ENCODE data around the gene EPHA10.

EPHA10 gene

DNA sequence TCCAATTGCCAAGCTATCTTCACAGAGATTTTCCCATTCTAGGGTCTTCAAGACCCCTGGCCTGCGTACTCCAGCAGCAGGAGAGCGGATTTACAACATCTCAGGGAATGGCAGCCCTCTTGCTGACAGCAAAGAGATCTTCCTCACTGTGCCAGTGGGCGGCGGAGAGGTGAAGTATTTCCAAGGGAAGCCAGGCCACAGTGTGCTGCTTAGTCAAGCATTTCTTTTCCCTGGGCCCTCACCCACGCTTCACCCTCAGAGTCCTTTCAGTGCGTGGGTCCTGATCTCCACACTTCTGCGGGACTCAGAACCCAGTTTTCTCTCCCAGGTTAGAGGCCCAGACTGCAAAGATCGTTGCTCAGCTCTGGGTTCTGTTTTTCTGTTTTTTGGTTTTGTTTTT is 59.5 kb downstream of the EPHA10 start:
- Histone ChIP-seq H3K4me2 (no peak overlapping the region), H3K4me1 (ENCODE audit: low read depth, poor library complexity, severe bottlenecking) (no peaks in the 10 kb centered on the region), H3K9ac (no peak overlapping the region), H3K27ac (no peak overlapping the region), H3K27me3 (ENCODE audit: insufficient read depth, low read depth) (no peaks in the 10 kb centered on the region), H3K79me2 (ENCODE audit: insufficient read depth, low read depth) (no peaks in the 10 kb centered on the region), H4K20me1 (ENCODE audit: insufficient read depth) (no peaks in the 10 kb centered on the region), H3K4me3 (IDR thresholded peaks at IDR 0.05; ENCODE audit: insufficient read depth, low read depth, low read length) (no peak overlapping the region), H3K36me3 (ENCODE audit: insufficient read depth) (peaks cover 19% of the 10 kb centered on the region; the same call in 1 of the 2 replicates), H2AFZ (ENCODE audit: low read depth) (no peak overlapping the region)
- TF ChIP-seq, protein P1, sequence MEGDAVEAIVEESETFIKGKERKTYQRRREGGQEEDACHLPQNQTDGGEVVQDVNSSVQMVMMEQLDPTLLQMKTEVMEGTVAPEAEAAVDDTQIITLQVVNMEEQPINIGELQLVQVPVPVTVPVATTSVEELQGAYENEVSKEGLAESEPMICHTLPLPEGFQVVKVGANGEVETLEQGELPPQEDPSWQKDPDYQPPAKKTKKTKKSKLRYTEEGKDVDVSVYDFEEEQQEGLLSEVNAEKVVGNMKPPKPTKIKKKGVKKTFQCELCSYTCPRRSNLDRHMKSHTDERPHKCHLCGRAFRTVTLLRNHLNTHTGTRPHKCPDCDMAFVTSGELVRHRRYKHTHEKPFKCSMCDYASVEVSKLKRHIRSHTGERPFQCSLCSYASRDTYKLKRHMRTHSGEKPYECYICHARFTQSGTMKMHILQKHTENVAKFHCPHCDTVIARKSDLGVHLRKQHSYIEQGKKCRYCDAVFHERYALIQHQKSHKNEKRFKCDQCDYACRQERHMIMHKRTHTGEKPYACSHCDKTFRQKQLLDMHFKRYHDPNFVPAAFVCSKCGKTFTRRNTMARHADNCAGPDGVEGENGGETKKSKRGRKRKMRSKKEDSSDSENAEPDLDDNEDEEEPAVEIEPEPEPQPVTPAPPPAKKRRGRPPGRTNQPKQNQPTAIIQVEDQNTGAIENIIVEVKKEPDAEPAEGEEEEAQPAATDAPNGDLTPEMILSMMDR (conservative IDR thresholded peaks at IDR 0.05; ENCODE audit: low read depth, low read length) = no peak

DNA sequence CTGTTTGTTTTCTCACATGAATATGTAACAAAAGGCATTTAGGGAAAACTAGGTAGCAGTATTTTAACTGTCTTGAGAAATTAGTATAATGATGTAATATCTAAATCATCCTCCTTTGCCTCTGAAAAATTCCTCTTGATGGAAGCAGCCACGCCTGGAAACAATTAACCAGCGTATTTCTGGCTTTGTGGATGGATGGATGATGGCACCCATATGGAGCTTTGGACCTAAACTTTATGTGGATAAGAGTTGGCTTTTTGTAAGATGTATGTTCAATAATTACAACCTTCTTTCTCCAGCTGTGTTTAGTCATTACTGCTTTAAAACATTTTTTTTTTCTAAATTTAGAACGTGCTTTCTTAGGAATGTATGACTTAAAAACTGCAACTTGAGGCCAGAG is 60.0 kb downstream of the EPHA10 start:
- Histone ChIP-seq H3K27me3 (ENCODE audit: insufficient read depth, low read depth) (no peaks in the 10 kb centered on the region), H3K27ac (no peak overlapping the region), H3K4me1 (ENCODE audit: low read depth, poor library complexity, severe bottlenecking) (no peaks in the 10 kb centered on the region), H3K36me3 (ENCODE audit: insufficient read depth) (peaks cover 19% of the 10 kb centered on the region; the same call in 1 of the 2 replicates), H2AFZ (ENCODE audit: low read depth) (no peak overlapping the region), H3K4me2 (no peak overlapping the region), H3K9ac (no peak overlapping the region), H3K79me2 (ENCODE audit: insufficient read depth, low read depth) (no peaks in the 10 kb centered on the region), H4K20me1 (ENCODE audit: insufficient read depth) (no peaks in the 10 kb centered on the region), H3K4me3 (IDR thresholded peaks at IDR 0.05; ENCODE audit: insufficient read depth, low read depth, low read length) (no peak overlapping the region)
- TF ChIP-seq, protein P1 (conservative IDR thresholded peaks at IDR 0.05; ENCODE audit: low read depth, low read length) = no peak

DNA sequence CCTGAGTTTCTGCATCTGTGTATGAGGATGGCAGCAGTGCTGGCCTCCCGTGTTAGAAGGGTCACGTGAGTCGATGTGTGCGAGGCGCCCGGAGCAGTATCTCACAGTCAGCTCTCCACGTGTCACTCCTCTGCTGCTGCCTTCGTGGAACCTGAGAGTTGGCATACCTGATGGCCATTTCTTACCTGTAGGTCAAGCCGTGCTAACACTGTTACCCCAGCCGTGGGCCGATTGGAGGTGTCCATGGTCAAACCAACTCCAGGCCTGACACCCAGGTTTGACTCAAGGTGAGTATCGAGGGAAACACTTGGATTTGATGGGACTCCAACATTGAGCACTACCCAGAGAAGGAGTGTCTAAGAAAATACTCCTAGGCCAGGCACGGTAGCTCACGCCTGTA is 61.9 kb downstream of the EPHA10 start:
- no peaks in the 10 kb centered on the region for H4K20me1 ChIP-seq (ENCODE audit: insufficient read depth)
- H3K27me3 ChIP-seq (ENCODE audit: insufficient read depth, low read depth) = no peaks in the 10 kb centered on the region
- H3K4me2 ChIP-seq = no peak overlapping the region
- H3K9ac ChIP-seq = no peak overlapping the region
- H3K79me2 ChIP-seq (ENCODE audit: insufficient read depth, low read depth) = no peaks in the 10 kb centered on the region
- H3K4me3 ChIP-seq (IDR thresholded peaks at IDR 0.05; ENCODE audit: insufficient read depth, low read depth, low read length) = no peak overlapping the region
- H2AFZ ChIP-seq (ENCODE audit: low read depth) = no peak overlapping the region
- peaks cover 25% of the 10 kb centered on the region; the same call in 1 of the 2 replicates for H3K36me3 ChIP-seq (ENCODE audit: insufficient read depth)
- peaks cover 4% of the 10 kb centered on the region for H3K4me1 ChIP-seq (ENCODE audit: low read depth, poor library complexity, severe bottlenecking)
- no peak overlapping the region for H3K27ac ChIP-seq
- TF ChIP-seq, protein P1 (conservative IDR thresholded peaks at IDR 0.05; ENCODE audit: low read depth, low read length) = no peak

DNA sequence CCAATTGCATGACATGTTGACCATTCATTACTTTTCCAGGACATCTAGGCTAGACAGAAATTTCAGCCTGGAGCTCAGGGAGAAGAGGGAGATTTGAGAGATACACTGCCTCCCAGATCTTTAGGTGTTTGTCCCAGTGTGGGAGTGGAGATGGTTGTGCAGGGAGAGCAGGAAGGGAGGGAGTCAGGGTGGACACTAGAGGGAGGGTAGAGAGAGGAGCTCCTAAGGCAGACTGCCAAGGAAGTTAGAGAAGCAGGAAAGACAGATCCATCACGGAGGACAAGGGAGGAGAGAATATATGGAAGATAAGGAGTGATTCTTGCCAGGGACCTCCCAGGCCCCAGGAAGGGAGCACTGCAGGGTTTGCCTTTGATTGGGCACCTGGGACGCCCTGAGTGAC is 63.9 kb downstream of the EPHA10 start:
- Histone ChIP-seq H3K4me2 (no peak overlapping the region), H3K9ac (no peak overlapping the region), H3K27ac (no peak overlapping the region), H3K36me3 (ENCODE audit: insufficient read depth) (peaks cover 20% of the 10 kb centered on the region; the same call in 1 of the 2 replicates), H3K4me3 (IDR thresholded peaks at IDR 0.05; ENCODE audit: insufficient read depth, low read depth, low read length) (no peak overlapping the region), H2AFZ (ENCODE audit: low read depth) (no peak overlapping the region), H3K79me2 (ENCODE audit: insufficient read depth, low read depth) (peaks cover 3% of the 10 kb centered on the region; the same call in 1 of the 2 replicates), H3K4me1 (ENCODE audit: low read depth, poor library complexity, severe bottlenecking) (peaks cover 13% of the 10 kb centered on the region), H3K27me3 (ENCODE audit: insufficient read depth, low read depth) (no peaks in the 10 kb centered on the region), H4K20me1 (ENCODE audit: insufficient read depth) (no peaks in the 10 kb centered on the region)
- TF ChIP-seq, protein P1 (conservative IDR thresholded peaks at IDR 0.05; ENCODE audit: low read depth, low read length) = no peak
